Immature natural killer cell (primary cell): Measurements from ENCODE around the gene ZDHHC8. TPM values are rescaled to one million over a fixed set of nuclear protein-coding genes. Genes with fewer than 3 reads are reported as not detected.

Experiments
- DNase-seq, 3 donors: peaks; one replicate each; pipeline ENCODE4 v3.0.0; 2022; ENCODE audit warnings: mixed read lengths in 1 of 3
- H3K27ac Mint-ChIP-seq, 6 donors: one replicate each; pipeline ENCODE4 v1.8.0; 2020; ENCODE audit warnings: mixed read lengths in 6 of 6, mild to moderate bottlenecking in 5 of 6, inconsistent platforms in 4 of 6, moderate library complexity in 3 of 6
- H3K27me3 Mint-ChIP-seq, 3 donors: one replicate each; pipeline ENCODE4 v1.8.0; 2020 to 2021; ENCODE audit warnings: low read depth in 3 of 3, mild to moderate bottlenecking in 3 of 3, mixed read lengths in 3 of 3, moderate library complexity in 3 of 3, inconsistent platforms in 1 of 3
- H3K36me3 Mint-ChIP-seq, 3 donors: one replicate each; pipeline ENCODE4 v1.8.0; 2020; ENCODE audit warnings: mixed read lengths in 3 of 3, inconsistent platforms in 2 of 3, mild to moderate bottlenecking in 2 of 3
- H3K4me1 Mint-ChIP-seq, 2 donors: one replicate each; pipeline ENCODE4 v1.8.0; 2020; ENCODE audit warnings: inconsistent platforms in 2 of 2, mild to moderate bottlenecking in 2 of 2, mixed read lengths in 2 of 2, moderate library complexity in 1 of 2
- H3K4me3 Mint-ChIP-seq, 5 donors: one replicate each; pipeline ENCODE4 v1.8.0; 2020; ENCODE audit warnings: mild to moderate bottlenecking in 5 of 5, mixed read lengths in 5 of 5, inconsistent platforms in 3 of 5, moderate library complexity in 3 of 5
- H3K9me3 Mint-ChIP-seq, 6 donors: one replicate each; pipeline ENCODE4 v1.8.0; 2020; ENCODE audit warnings: mild to moderate bottlenecking in 6 of 6, mixed read lengths in 6 of 6, inconsistent platforms in 4 of 6, moderate library complexity in 3 of 6
- polyA plus RNA-seq, 3 donors: library from polyadenylated mRNA; unstranded; fragments of 300-500 nt; fragmentation: Illumina TruSeq; gene quantifications; one replicate each; pipeline ENCODE4 v1.2.3, GENCODE V29; 2021

Gene ZDHHC8
- polyA plus RNA-seq, 3 donors from 2014 or later, result 0.54 to 3.7 (median 0.79) TPM

DNA sequence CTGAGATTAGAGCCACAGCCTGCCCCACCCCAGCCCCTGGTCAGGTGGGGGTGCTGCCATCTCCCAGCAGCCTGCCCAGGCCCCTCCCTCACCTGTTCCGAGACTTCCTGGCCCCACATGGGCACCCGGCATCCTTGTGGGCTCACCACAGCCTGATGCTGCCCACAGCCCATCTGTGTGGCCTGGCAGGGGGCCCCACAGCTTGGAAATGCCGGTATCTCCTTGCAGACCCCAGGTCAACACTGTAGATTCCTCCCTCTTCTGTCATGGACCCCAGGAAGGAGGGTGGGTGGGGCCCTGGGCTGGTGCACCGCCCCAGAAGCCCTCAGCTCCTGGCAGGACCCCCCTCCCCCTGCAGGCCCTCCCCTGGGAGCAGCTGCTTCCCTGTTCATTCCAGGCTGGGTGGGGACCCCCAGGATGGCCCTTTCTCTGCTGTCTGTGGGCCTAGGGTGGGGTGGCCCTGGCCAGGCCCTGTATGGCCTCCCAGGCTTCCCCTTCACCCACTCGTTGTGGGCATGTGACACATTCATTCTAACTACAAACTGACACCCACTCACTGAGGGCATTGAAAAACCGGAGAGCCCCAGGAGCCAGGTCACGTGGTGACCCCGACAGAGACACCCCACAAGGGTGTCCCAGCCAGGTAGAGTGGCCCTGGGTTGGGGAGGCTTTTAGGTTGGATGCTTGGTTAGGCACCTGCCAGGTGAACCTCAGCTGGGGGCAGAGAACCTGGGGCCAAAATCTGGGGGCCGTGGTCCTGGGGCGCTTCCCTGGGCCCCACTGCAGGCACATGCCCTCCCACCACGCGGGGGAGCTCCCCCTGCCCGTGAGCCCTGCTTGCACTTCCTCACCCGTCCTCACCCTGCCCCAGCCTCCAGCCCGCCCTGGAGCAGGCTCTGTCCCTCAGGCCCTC, 63.3 kb downstream of the ZDHHC8 start:
- Mint-ChIP-seq H3K9me3 (no peaks in the 10 kb centered on the region), H3K27me3 (peaks cover 0 to 3% (median 2%) of the 10 kb centered on the region in 3 donors), H3K36me3 (no peaks in the 10 kb centered on the region), H3K4me1 (peaks cover 0 to under 1% of the 10 kb centered on the region in 2 donors), H3K27ac (no peak overlapping the region), H3K4me3 (no peak overlapping the region)
- DNase-seq, result no peak

DNA sequence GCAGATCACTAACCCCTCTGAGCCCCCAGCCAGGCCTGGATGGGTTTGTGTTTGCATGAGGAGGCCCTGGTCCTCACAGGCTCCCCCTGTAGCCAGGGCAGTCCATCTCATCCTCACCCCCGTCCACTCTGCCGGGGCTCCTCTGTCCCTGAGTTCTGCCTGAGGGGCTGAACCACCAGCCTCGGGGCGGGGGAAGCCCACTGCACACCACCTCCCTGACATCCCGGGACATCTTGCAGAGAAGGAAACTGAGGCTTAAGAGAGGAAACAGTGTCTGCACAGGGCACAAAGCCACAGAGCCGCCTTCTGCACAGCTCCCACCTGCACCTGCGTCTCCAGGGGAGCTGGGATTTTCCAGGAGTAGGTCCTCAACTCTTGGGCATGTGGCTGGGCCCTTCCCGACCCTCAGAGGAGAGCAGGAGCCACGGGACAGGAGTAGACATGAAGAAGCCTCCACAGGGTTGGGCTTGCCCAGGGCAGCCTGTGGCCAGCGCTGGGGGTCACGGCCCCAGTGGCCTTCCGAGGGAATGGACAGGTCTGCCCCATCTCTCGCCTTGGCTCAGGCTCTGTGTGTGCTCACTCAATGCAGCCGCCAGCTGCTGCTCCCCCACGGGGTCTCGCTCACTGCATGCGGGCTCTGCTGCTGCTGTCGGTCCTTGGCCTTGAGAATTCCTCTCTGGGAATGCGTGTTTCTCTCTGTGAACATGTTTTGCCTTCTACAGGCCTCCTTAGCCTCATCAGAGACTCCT, 64.7 kb downstream of the ZDHHC8 start:
- DNase-seq, result no peak
- Mint-ChIP-seq H3K36me3 (no peaks in the 10 kb centered on the region), H3K9me3 (no peaks in the 10 kb centered on the region), H3K27ac (no peak overlapping the region), H3K4me1 (no peaks in the 10 kb centered on the region), H3K27me3 (peaks cover 0 to 3% (median 2%) of the 10 kb centered on the region in 3 donors), H3K4me3 (no peak overlapping the region)

Other genes with a start within 250 kb of the ZDHHC8 start
- 100 to 1,000 TPM; 130 to 167 (median 155) TPM for gene COMT, start 190.0 kb upstream of the ZDHHC8 start, polyA plus RNA-seq
- gene TXNRD2, start 190.0 kb upstream of the ZDHHC8 start, polyA plus RNA-seq, result 10 to 100 TPM; 11.0 to 17.1 (median 15.5) TPM
- gene ARVCF, start 115.0 kb upstream of the ZDHHC8 start, polyA plus RNA-seq, result 10 to 100 TPM in 1 of 3 donors, 1 to 10 TPM in 2; 5.3 to 15.9 (median 5.3) TPM
- gene TANGO2, start 110.7 kb upstream of the ZDHHC8 start, polyA plus RNA-seq, result 10 to 100 TPM; 43.3 to 68.6 (median 56.6) TPM
- 1 to 10 TPM in 2 of 3 donors, under 1 TPM in 1; 0.83 to 5.4 (median 1.4) TPM for gene DGCR8, start 51.6 kb upstream of the ZDHHC8 start, polyA plus RNA-seq
- gene RANBP1, start 15.7 kb upstream of the ZDHHC8 start, polyA plus RNA-seq, result 100 to 1,000 TPM in 1 of 3 donors, 10 to 100 TPM in 2; 90.4 to 111 (median 92.4) TPM
- gene TRMT2A, start 14.6 kb upstream of the ZDHHC8 start, polyA plus RNA-seq, result 10 to 100 TPM; 22.7 to 33.7 (median 27.6) TPM
- under 1 TPM in 1 of 3 donors, not detected in 2; 0.66 TPM for gene CCDC188, start 19.3 kb downstream of the ZDHHC8 start, polyA plus RNA-seq
- gene RTN4R, start 136.5 kb downstream of the ZDHHC8 start, polyA plus RNA-seq, result 1 to 10 TPM; 1.1 to 3.9 (median 2.2) TPM
- 100 to 1,000 TPM; 143 to 160 (median 147) TPM for gene DGCR6L, start 188.3 kb downstream of the ZDHHC8 start, polyA plus RNA-seq